Activated naive CD4-positive, alpha-beta T cell treated with anti-CD3 and anti-CD28 coated beads, Interleukin-2, amount 50 U/mL, for 16 hours (primary cell): ENCODE data around the gene ARG2.

ENCODE experiments used
- DNase-seq: peaks from one replicate; pipeline ENCODE4 v3.0.0-alpha.2; 2020

ARG2 gene

DNA sequence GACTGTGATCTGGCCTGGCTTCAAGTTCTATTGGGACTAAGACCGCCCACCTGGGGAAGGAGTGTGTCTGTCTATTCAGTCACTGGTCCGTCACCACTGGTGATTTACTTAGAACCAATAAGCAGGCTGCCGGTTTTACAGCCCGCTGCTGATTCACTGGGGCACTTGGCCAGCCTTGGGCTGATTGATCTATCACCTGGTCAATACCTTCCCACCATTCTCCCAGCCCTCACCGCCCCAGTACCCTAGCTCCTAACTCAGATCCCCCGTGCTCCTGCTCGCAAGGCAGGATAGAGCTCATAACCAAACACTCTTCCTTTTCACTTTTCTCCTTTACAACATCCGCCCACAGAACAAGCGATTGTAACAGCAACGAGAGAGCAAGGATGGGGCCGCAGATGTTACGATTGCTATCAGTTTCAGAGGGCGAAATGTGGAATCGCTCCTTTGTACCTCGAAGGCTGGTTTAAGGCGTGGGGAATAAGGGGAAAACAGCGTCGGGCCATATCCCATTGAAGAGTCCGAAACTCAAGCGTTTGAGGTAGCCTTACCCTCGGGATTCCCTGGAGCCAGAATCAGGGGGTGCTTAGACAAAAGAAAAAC is 75.2 kb downstream of the ARG2 start:
- DNase-seq = peak; percentile 74

DNA sequence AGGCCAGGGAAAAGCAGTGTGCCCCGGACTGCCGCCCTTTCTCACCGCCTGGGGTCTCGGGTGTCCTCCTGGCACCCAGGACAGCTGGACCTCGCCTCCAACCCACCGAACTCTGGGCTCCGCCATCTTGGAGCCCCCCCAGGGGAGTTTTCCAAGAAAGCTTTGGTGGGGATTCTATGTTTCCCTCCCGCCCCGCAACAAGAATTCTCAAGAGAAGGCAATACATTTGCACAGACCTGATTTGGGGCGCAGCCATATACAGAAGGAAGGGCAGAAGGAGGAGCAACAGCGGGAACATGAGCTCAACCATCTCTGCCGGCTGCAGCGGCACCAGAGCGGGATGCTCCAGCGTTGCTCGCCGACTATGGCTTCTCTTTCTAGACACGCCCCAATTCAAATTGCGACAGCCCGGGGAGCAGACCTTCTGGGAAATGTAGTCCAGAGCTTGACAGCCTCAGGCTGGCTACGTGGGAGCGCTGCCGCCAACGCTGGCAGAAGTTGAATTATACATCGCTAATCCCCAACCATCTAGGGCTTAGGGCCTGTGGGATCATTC is 75.8 kb downstream of the ARG2 start, which contains the start of gene RDH11:
TSS of gene RDH11 (minus strand) at position 371 of the 556 bp plus-strand sequence. CDS start at position 310, 61 bp downstream.
- peak; percentile 82 for DNase-seq

GRCh38 chr14:67697006-67697405 is 77.3 kb downstream of the ARG2 start:
- DNase-seq = no peak

GRCh38 chr14:67698179-67698578 is 78.5 kb downstream of the ARG2 start:
- DNase-seq = no peak
